ENCODE measurements around the gene UMPS.

- no peak for TF ChIP-seq CTCF (IDR thresholded peaks at IDR 0.05)
- no peak for TF ChIP-seq FOXP1 (CRISPR knock-in tag; IDR thresholded peaks at IDR 0.05; ENCODE audit: borderline replicate concordance)
- TF ChIP-seq USF2 (CRISPR knock-in tag; IDR thresholded peaks at IDR 0.05), result no peak
- TF ChIP-seq FOXJ3 (CRISPR knock-in tag; IDR thresholded peaks at IDR 0.05; ENCODE audit: borderline replicate concordance), result no peak
- TF ChIP-seq MLX (CRISPR knock-in tag; IDR thresholded peaks at IDR 0.05), result no peak
Measured at GRCh38 chr3:124697302-124697701, 33.0 kb upstream of the UMPS start.

All from WTC11 (cell line).